AG04450 (cell line): ENCODE measurements around the gene FGF5. TPM values are rescaled to one million over a fixed set of nuclear protein-coding genes. Genes with fewer than 3 reads are reported as not detected.
A peak's percentile ranks its signal among the peaks of the same experiment; 100 is the strongest.

Source experiments
- CTCF ChIA-PET: fragments of 300-600, 350-600 bp; formaldehyde crosslinking; extraction: SDS; loops from one replicate; lab custom pipeline; 2022; ENCODE audit warnings: antibody characterized with exemption, inconsistent platforms; lab: Charles Lee
- POLR2A ChIA-PET: fragments of 350-600 bp; formaldehyde crosslinking; extraction: SDS; loops from one replicate; lab custom pipeline; 2021; ENCODE audit warnings: antibody characterized with exemption, inconsistent platforms; lab: Yijun Ruan, JAX
- DNase-seq: peaks from one replicate; pipeline ENCODE4 v3.0.0-alpha.2; 2011; ENCODE audit warnings: low read depth, low spot score
- H3K27ac ChIP-seq: one replicate; pipeline ENCODE4 v1.5.1; 2012; ENCODE audit warnings: low read depth, low read length, control low read depth
- H3K27me3 ChIP-seq: one replicate; pipeline ENCODE4 v1.6.0; 2012; ENCODE audit warnings: low read length; ENCODE audit not compliant: control insufficient read depth, insufficient read depth
- H3K4me3 ChIP-seq: 2 replicates; pipeline ENCODE4 v1.5.1; 2011; ENCODE audit warnings: mild to moderate bottlenecking, low read depth, low read length, control low read depth
- H3K9me3 ChIP-seq: 2 replicates; pipeline ENCODE4 v1.5.1; 2012; ENCODE audit warnings: low read length; ENCODE audit not compliant: control insufficient read depth, insufficient read depth
- CTCF ChIP-seq: IDR thresholded peaks from 2 replicates; pipeline ENCODE4 v1.5.1; 2011; ENCODE audit warnings: low read depth, low read length, control low read depth, inconsistent platforms
- polyA plus RNA-seq: library from polyadenylated mRNA; depleted of rRNA; stranded (reverse); fragments of >200 nt; gene quantifications from 2 replicates; pipeline ENCODE4 v1.2.3, GENCODE V29; 2011

The FGF5 gene
- polyA plus RNA-seq, 1 experiment: 39.9 TPM

DNA sequence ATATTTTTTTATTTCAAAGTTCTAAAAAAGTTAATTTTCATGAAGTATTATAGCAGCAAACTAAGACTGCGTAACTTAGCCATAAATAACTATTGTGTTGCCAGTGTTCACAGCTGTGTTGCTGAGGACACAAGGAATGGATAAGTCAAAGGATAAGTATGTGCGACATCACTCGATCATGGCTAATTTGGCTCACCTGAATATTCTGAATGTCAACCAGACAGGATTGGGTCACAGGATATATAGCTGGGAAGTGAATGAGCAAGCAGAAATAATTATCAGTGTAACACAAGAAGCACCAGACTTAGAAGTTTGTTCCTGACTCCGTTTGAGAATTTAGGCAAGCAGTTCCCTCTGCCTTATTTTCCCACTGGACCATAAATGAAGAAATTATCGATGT lies 35.3 kb upstream of the FGF5 start:
- H3K27ac ChIP-seq: no peak overlapping the region
- ChIA-PET POLR2A (interaction anchor here (1.1 to 1.3 kb wide), 2 partner anchors 35 kb away, joined by 3 to 4 read pairs; no protein-coding TSS in a partner anchor), CTCF (interaction anchor here (1.0 to 4.5 kb wide), 4 partner anchors 11 to 50 kb away, joined by 3 to 30 read pairs (median 4); no protein-coding TSS in a partner anchor)
- H3K4me3 ChIP-seq: no peak overlapping the region
- no peaks in the 10 kb centered on the region for H3K27me3 ChIP-seq
- TF ChIP-seq CTCF: no peak
- no peak for DNase-seq
- no peaks in the 10 kb centered on the region for H3K9me3 ChIP-seq

DNA sequence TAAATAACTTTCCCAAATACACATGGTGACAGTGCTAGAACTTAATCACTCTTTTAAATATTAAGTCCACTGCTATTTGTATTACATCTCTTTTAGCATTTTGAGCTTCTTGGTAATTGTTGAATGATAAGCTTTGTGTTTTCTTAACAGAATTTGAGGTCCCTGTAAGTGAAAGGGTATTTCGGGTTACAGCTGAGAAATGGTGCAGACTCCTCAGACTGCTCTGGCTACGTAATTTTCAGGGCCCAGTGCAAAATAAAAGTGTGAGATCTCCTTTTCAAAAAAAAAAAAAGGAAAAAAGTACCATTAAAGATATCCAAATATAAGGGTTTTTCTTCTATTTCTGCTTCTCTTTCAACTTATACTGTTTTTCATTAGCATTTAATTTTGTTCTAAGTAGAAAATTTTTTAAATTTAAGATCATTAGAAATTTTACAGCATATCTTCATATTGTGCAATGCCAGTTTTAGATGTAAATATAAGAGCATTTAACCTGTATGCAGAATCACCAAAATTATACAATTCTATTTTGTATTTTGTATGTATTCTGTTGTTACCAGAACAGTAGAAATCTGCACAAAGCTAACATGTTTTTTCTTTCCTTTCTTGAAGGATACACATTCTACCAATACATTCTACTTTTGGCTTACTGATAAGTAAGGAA lies 33.6 kb upstream of the FGF5 start:
- CTCF ChIA-PET: interaction anchor here (0.7 to 4.5 kb wide), 7 partner anchors 13 to 90 kb away, joined by 3 to 30 read pairs (median 3); partner anchors contain the start of gene FGF5
- no peaks in the 10 kb centered on the region for H3K9me3 ChIP-seq
- TF ChIP-seq CTCF: no peak
- POLR2A ChIA-PET: interaction anchor here (1.5 kb wide), 1 partner anchor 33 kb away, joined by 4 read pairs; the partner anchor contains the start of gene FGF5
- H3K4me3 ChIP-seq: no peak overlapping the region
- no peaks in the 10 kb centered on the region for H3K27me3 ChIP-seq
- no peak for DNase-seq
- H3K27ac ChIP-seq: no peak overlapping the region

DNA sequence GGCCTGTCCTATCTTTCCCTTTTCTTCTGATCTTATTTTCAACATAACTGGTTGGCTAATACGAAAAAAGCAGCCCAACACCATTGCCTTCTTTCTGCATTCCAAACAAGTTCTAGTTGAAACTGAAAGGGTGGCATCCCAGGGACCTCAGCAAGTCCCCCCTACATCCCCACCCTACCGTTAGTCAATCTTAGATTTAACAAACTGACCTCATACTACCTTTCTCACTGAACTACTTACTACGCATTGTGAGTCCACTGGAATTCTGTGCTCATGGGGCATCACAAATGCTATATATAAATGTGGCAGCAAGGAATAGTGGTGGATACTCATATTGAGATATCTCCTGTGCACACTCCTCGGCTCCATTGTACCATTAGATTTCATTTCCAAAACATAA lies 33.1 kb upstream of the FGF5 start:
- Histone ChIP-seq H3K27ac (no peak overlapping the region), H3K9me3 (no peaks in the 10 kb centered on the region), H3K27me3 (no peaks in the 10 kb centered on the region), H3K4me3 (no peak overlapping the region)
- no peak for DNase-seq
- ChIA-PET POLR2A (no interaction called here), CTCF (interaction anchor here (1.1 to 2.2 kb wide), 3 partner anchors 18 to 33 kb away, joined by 3 to 8 read pairs (median 8); partner anchors contain the start of gene FGF5)
- TF ChIP-seq CTCF: no peak

DNA sequence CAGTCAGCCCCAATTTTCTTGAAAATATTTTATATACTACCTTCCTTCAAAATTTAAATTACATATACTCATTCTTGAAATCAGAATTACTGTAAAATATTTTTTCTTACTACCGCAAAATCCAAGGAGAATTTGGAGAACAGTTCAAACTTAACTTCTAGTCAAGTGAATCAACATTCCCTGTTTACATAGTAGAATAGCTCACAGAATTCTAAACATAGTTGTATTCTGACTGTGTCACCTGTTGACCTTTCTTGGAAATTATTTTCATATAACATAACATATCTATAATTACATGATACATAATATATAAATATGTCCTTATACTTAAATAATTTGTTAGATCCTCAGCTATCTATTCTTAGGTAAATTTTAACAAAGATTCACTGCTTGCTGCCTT lies 31.0 kb upstream of the FGF5 start:
- H3K9me3 ChIP-seq: no peaks in the 10 kb centered on the region
- no peaks in the 10 kb centered on the region for H3K27me3 ChIP-seq
- CTCF ChIA-PET: interaction anchor here (0.7 to 1.8 kb wide), 4 partner anchors 14 to 33 kb away, joined by 4 to 5 read pairs (median 4); no protein-coding TSS in a partner anchor
- H3K4me3 ChIP-seq: no peak overlapping the region
- DNase-seq: no peak
- TF ChIP-seq CTCF: no peak
- POLR2A ChIA-PET: interaction anchor here (0.9 to 2.4 kb wide), 4 partner anchors 20 to 34 kb away, joined by 3 to 29 read pairs (median 5); partner anchors contain the start of gene FGF5
- peak overlapping the region; percentile 75 for H3K27ac ChIP-seq

DNA sequence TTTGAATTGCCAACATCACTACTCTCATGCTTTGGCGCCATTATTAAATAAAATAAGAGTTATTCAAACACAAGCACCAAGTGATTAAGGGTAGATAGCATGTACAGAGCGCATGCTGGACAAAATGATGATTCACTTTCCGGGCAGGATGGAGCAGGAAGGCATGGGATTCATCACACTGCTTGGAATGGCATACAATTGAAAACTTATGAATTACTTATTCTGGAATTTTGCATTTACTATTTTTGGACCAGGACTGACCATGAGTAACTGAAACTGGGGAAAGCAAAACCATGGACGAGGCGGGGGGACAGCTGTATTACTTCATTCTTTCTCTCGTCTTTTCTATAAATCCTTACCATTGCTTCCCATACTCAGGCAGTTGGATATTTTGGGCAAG lies 28.5 kb upstream of the FGF5 start:
- no peak for TF ChIP-seq CTCF
- Histone ChIP-seq H3K27me3 (no peaks in the 10 kb centered on the region), H3K9me3 (no peaks in the 10 kb centered on the region), H3K4me3 (peak overlapping the region; percentile 34), H3K27ac (peak overlapping the region; percentile 82)
- CTCF ChIA-PET: no interaction called here
- POLR2A ChIA-PET: interaction anchor here (1.0 to 1.9 kb wide), 2 partner anchors 28 to 70 kb away, joined by 4 to 13 read pairs; partner anchors contain the start of gene FGF5
- DNase-seq: peak; percentile 78
